HG02943 (cell line): ENCODE results near the gene PHF13.
"Not testable (repeated sequence)": the region's sequence is repeated elsewhere in the genome, so short reads cannot be mapped to it uniquely, and the experiment has no call there.

Experiments used
- ATAC-seq: cut with Tn5 transposase; IDR thresholded peaks from one replicate; pipeline ENCODE4 v1.9.1; 2021; ENCODE audit warnings: mild to moderate bottlenecking, low read depth, moderate library complexity; ENCODE audit not compliant: unreplicated experiment

The PHF13 gene

DNA sequence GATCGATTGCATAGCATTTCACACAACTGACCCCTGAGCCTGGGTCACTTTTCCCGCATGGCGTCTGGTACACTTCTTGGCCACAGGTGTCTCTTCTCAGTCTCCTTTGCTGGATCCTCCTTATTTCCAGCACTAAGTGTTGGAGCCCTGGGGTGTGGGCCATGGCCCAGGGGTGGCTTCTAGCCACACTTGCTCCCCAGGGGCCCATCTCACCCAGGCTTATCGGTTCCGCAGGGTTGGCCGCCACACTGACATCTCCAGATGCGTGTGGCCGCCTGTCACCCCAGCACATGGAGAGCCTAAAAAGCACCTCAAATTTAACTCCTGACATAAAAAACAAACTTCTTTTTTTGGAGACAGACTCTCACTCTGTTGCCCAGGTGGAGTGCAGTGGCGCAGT lies 13.5 kb downstream of the PHF13 start:
- no peak for ATAC-seq

DNA sequence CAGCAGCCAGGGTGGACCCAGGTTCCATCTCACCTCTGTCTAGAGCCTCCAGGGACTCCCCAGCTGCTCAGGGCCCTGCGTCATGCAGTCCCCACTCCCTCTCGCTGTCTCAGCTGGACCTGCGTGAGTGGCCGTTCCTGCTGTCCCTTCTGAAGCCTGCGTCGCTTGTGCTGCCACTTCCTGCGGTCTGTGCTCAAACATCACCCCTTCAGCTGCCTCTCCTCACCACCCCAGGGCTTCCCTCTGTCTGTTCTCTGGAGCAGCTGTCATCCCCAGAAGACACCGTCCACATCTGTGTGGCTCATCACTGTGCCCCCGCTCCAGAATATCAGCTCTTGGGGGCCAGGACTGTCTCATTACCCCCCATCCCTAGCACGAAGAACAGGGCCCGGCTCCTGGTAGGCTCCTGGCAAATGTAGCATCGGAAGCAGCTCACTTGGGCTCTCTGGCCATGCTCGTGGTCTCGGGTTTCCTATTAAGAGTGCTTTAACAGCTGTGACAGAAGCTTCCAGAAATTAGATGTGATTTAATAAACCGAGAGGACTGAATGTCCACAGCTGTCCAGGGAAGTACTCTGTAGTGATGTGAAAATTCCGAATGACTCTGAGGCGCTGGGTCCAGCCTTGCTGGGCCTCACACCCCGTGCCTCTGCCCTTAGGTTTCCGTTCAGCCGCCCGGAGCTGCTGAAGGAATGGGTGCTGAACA lies 14.5 kb downstream of the PHF13 start:
- no peak for ATAC-seq

DNA sequence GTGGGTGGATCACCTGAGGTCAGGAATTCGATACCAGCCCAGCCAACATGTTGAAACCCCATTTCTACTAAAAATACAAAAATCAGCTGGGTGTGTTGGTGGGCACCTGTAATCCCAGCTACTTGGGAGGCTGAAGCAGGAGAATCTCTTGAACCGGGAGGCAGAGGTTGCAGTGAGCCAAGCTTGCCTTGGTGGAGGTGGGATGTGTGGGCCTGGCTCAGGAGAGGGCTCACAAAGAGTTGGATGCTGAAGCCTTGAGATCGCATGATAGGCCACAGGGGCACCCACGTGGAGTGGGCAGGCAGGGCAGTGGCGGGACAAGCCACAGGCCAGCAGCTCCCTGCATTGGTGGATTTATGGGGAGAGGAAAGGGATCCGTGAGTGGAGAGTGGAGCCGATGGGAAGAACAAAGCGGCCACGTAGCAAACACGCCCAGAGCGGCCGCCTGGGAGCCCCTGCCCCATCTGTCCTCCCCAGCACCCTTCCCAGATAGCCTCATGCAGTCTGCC lies 15.5 kb downstream of the PHF13 start:
- ATAC-seq: no peak

DNA sequence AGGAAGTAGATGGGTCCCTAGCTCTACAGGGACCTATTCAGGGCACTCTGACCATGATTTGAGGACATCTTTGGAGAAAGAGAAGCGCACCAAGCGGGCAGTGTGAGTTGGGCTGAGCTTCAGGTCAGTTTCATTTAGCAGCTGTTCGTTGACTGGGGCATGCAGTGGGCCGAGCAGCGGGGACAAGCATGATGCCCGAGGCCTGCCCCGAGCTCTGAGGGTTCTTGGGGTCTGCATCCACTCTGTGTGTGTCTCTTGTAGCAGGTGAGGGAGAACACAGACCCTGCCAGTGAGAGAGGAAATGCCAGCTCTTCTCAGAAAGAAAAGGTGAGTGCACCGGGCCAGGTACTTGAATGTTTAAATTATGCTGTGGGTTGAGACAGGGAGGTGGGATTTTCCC lies 16.5 kb downstream of the PHF13 start:
- ATAC-seq: no peak

DNA sequence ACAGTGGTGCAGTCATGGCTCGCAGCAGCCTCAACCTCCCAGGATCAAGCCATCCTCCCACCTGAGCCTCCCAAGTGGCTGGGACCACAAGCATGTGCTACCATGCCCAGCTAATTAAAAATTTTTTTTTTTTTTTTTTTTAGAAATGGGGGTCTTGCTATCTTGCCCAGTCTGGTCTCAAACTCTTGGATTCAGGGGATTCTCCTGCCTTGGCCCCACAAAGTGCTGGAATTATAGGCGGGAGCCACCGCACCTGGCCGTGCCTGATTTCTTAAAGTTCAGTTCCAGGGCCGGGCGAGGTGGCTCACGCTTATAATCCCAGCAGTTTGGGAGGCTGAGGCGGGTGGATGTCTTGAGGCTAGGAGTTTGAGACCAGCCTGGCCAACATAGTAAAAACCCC lies 17.5 kb downstream of the PHF13 start:
- no peak for ATAC-seq

DNA sequence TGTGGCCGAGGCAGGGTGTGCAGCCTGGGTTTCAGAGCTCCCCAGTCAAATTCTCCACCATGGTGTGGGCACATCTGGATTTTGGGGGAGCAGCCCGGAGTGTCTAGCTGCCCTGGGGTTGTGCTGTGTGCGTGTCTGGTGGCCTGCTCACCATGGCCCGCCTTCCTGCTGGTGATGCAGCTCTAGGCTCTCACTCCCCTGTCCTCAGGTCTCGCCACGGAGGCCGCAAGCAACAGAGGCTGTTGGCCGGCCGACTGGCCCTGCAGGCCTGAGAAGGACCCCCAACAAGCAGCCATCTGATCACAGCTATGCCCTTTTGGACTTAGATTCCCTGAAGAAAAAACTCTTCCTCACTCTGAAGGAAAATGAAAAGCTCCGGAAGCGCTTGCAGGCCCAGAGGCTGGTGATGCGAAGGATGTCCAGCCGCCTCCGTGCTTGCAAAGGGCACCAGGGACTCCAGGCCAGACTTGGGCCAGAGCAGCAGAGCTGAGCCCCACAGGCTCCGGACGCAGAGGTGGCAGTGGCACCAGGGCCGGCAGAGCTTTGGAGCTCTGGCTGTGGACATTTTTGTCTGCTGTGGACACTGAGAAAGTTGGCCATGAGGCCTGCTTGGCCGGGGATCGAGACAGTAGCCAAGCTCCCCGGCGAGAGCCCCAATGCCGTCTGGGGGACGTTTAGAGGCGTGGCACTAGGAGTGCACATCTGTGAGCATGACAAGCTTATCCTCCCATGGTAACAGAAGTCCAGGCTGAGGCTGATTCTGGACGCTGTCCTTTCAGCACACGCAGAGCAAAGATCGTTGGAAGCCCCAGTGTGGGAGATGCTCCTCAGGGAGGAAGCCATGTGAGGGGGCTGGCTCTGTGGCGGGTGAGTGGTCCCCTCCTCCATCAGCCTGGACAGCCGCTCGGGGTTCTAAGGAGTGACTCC lies 19.3 kb downstream of the PHF13 start:
- no peak for ATAC-seq

DNA sequence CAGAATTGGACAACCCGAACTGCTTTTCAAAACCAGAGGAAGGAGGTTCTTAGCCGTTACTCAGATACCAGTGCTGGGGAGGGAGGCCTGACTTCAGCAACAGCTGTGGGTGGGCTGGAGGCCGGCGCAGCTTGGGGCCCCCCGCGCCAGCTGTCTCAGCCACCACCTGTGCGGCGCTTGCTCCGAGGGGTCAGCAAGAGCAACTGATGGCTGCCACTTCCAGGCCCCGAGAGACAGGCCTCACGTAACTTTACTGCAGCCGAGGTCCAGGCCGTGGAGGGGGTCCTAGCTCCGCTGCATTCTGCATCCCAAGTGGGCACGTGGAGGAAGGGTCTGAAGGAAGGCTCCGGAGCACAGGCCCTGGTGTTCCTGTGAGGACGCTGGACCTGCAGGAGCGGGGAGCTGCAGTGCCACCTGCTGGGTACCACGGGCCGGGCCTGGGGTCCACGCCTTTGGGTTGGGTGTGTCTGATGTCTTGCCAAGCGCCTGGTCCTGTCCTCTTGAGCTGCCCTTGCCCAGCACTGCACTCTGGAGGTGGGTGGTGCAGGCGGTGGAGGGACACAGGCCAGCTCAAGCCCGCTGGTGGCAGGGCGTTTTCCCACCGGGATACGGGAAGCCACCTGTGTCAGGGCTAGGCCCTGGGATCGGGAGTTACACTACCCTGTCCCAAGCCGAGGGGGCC lies 21.0 kb downstream of the PHF13 start:
- ATAC-seq: no peak

DNA sequence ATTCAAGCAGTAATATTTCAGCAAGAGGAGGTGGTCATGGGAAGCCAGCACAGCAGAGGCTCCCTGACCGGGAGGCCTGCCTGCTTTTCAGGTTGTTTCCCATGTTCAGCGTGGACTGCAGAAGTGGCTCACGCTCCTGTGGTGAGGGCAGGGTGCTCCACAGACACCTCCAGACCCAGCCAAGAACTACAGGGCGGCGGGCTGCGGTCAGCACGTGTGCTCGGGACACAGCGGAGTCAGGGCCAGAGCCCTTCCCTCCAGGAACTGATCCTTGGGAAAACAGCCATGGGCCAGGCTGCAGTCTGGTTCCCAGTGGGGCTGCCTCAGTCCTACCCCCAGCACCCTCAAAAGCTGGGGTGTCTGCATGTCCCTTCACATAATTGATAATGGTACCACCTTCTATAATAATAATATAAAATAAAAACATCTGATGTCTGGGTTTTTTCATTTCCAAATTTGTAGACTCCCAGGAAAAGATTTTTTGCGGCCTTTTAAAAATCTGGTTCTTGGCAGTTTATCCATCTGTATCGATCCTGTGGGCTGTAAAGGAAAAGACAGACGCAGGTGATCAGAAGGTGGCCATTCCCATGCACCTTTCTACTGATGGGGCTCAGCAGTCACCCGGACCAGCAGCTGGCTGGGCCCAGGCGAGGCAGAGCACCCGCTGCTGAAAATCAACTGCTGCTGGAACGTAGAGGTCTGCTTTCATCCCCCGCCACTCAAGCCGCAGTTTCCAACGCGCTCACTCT lies 21.8 kb downstream of the PHF13 start:
- ATAC-seq: no peak

DNA sequence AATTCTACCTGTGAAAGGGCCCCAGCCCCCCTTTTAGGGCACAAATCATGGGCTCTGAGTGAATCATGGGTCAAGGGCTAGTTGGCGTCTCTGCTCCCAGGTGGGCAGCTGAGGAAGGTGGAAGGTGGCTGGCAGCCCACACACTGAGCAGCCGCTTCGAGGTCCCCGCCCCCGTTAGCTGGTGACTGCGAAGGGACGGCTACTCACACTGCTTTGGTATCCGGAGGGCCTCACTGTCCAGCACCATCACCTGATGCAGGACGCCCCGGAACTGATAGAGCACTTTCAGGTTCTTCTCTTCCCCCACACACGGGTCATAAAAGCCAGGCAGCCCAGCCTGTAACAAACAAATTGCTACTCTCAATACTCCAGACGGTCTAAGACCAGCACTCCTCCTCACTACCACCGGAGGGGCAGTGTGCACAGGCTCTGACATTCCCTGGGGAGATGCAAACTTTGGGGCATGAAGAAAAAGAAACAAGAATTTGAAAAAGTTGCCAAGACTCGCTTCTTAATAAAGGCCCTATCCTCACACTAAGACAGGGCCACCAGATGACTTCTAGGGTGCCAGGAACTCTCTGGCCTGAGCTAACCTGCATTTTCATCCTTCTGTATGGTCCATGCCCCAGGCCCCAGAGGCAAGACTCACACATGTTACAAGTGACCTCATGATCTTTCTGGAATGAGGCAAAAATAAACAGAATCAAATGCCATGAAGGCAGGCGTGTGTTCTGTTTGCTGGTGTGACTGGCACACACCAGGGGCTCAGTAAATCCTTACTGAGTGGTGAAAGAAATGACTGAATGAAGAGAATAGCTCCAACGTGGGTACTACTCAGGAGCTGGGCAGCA lies 22.6 kb downstream of the PHF13 start:
- no peak for ATAC-seq

DNA sequence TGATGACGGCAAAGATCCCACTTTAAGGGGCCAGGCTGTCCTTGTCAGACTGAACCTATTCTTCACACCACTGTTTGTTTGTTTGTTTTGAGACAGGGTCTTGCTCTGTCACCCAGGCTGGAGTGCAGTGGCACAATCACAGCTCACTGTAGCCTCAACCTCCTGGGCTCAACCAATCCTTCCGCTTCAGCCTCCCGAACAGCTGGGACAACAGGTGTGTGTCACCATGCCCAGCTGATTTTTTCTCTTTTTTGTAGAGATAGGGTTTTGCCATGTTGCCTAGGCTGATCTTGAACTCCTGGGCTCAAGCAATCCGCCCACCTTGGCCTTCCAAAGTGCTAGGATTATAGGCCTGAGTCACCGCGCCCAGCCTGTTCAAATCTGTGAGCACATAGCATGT lies 23.2 kb downstream of the PHF13 start:
- not testable (repeated sequence) for ATAC-seq

DNA sequence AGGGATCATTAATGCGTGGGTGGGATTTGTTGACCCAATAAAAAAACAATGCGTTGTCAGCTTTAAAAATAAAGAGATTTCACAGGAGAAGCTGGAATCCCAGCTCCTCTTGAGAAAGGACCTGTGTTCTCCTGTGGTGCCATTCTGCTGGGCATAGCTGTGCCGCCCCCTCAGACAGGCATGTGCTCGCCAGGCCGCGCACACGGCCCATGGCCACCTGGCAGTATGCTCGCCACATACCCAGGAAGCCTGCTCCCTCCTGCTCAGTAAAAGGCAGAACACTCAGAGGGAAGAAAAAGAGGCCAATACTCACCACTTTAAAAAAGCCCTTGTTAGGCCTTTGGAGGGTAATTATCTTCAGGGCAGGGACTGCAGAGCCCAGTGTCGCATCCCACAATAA lies 24.2 kb downstream of the PHF13 start:
- no peak for ATAC-seq

DNA sequence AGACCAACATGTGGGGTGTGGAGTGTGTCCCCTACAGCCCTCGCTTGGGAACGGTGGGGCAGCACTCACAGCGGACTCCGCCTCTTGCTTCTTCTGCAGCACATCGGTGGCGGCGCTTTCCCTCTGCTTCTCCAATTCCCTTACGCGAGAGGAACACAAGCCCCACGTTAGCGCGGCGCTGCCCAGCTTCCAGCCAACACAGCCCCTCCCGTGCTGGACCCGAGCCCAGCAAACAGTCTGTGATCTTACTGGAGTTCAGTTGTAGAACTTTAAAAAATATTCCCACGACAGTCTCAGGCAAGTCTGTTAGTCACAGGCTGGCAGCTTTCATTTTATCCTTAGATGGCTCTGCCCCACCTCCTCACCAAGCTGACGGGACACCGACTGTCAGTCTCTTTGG lies 24.7 kb downstream of the PHF13 start:
- no peak for ATAC-seq

DNA sequence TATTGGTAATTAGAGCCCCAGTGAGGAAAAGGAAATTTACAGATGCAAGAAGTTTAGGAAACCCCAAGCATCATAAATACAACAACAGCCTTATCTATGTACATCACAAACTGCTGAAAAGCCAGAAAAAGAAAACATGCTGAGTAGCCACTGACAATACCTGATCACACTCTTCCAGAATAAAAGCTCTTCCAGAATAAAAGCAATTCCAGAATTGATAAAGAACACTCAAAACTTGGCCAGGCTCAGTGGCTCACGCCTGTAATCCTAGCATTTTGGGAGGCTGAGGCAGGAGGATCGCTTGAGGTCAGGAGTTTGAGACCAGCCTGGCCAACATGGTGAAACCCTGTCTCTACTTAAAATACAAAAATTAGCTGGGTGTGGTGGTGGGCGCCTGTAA lies 27.3 kb downstream of the PHF13 start:
- ATAC-seq: not testable (repeated sequence)

DNA sequence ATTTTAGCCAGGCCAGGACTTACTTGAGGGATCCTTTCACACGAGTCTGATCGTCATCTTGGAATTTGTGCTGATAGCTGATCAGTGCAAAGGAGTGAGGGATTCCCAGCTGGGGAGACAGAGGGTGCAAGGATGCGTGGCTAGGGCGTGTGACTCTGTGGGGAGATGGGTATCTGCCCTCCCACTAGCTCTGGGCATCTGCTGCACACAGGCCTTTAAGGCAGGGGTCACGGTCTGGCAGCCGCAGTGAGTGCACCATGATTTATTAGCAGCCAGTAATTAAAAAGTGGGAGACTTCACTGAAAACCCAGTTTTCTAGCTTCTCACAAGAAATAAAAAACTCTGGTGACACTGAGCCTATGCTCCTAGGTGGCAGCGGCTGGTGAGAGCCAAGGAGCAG lies 31.5 kb downstream of the PHF13 start:
- no peak for ATAC-seq

DNA sequence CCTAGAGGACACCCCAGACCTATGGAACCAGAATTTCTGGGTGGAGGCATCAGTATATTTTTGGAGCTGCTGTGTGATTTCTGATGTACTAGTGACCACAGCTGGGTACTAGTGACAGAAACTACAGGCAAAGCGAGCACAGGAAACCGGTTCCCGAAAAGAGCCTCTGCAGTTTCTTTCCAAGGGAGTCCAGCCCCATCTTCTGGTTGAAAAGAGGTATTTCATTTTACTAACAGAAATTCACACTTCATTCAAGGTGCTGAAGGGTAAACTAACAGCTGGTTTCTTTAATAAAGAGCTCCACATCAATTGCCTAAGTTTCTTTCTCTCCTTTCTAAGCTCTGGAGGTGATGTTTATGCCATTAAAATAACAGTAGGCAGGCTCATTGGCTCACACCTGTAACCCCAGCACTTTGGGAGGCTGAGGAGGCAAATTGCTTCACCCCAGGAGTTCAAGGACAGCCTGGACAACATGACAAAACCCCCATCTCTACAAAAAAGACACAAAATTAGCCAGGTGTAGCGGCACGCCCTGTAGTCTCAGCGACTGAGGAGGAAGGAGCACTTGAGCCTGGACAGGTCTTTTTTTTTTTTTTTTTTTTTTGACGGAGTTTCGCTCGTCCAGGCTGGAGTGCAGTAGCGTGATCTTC lies 33.1 kb downstream of the PHF13 start:
- no peak for ATAC-seq

DNA sequence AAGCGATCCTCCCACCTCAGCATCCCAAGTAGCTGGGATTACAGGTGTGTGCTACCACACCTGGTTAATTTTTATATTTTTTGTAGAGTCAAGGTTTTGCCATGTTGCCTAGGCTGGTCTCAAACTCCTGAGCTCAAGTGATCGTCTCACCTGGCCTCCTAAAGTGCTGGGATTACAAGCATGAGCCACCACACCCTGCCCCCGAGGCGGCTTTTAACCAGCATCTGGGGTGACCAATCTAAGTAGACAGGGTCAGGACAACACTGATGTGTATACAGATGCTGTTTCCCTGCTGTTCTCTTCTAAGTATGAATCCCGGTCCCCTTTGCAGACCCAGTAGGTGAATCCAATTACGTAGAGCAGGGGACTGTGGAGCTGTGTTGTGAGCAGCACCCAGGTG lies 35.0 kb downstream of the PHF13 start:
- no peak for ATAC-seq

DNA sequence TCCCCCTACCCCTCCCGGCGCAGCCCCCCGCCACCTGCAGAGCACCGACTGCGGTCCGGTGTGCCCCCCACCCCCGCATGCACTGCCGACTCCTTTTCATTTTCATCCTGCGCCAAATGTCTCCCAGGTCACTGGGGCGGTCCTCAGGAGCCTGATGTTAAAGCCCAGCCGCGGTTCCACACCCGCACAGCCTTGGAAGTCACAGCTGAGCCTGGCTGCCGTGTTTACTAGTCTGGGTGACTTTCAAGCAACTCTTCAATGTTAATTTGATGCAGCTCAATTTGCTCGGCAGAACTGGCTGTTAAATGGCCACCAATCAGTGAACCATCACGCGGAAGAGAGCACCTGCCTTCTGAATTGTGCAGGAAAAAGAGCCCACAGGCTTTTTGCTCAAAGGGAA lies 38.4 kb downstream of the PHF13 start:
- ATAC-seq: no peak

DNA sequence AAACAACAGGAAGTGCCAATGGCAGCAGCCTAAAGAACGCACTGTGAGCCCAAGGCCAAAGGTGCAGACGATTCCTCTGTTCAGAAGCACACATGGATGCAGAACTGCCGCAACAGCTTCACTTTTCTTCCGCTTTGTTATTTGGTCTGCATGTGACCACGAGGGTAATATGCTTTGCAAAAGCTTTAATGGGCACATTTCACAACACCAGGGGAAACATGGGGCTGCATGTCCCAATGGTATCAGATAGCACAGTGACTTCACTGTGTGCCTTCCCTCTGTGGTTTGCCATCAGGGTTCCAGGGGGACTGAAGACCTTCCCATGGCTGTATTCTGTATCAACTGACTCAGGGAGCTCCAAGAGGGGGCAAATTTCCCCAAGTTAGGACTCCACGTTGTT lies 39.5 kb downstream of the PHF13 start:
- ATAC-seq: no peak
